HCT116 (cell line): ENCODE results near the gene OR51T1. TPM values are rescaled to one million over a fixed set of nuclear protein-coding genes. Genes with fewer than 3 reads are reported as not detected.

Experiments used
- ATAC-seq: fragments of 200-7000 bp; cut with Tn5 transposase; 2 replicates; pipeline ENCODE4 v1.9.1; 2020; ENCODE audit warnings: mild to moderate bottlenecking, moderate library complexity
- Bru-seq: library from RNA; stranded (reverse); fragments of 400-500 nt; gene quantifications from one replicate; lab custom pipeline; 2021; lab: Mats Ljungman, UMichigan
- BruChase-seq, 2 experiments: library from RNA; stranded (reverse); fragments of 400-500 nt; gene quantifications; one replicate each; lab custom pipeline; 2021; lab: Mats Ljungman, UMichigan
- BruUV-seq: library from RNA; stranded (reverse); fragments of 400-500 nt; replicated peaks from 2 replicates; lab custom pipeline; 2021; lab: Mats Ljungman, UMichigan
- CTCF ChIA-PET: fragments of 300-600 bp; sonication (Branson Sonifier 250); formaldehyde crosslinking; loops from one replicate; lab custom pipeline; 2021; ENCODE audit warnings: antibody characterized with exemption; lab: Charles Lee
- POLR2A ChIA-PET: fragments of 300-600, 350-600 bp; sonication (Branson Sonifier 250); formaldehyde crosslinking; loops from one replicate; lab custom pipeline; 2021; ENCODE audit warnings: antibody characterized with exemption; lab: Charles Lee
- RAD21 ChIA-PET, 2 experiments: fragments of 300-600 bp; sonication (Branson Sonifier 250); formaldehyde crosslinking; loops; one replicate each; lab custom pipeline; 2023; ENCODE audit warnings: low total read pairs in 2 of 2; ENCODE audit not compliant: uncharacterized antibody in 2 of 2, unreplicated experiment in 2 of 2, low non-redundant PET in 1 of 2; lab: Charles Lee
- DNase-seq: peaks from one replicate; pipeline ENCODE4 v3.0.0-alpha.2; 2010; ENCODE audit warnings: low read depth, low spot score
- H2AFZ ChIP-seq: fragments of 200-600 bp; shearing (Covaris generic), sonication (generic); 2 replicates; pipeline ENCODE4 v1.6.1; 2017; ENCODE audit warnings: low read depth, mixed run types, mixed read lengths, antibody characterized with exemption, low read length; ENCODE audit not compliant: poor library complexity, severe bottlenecking
- H3K27ac ChIP-seq: 2 replicates; pipeline ENCODE4 v1.5.1; 2012; ENCODE audit warnings: low read depth, low read length
- H3K27me3 ChIP-seq: fragments of 200-600 bp; sonication (generic); 2 replicates; pipeline ENCODE4 v1.6.1; 2016; ENCODE audit warnings: mixed run types, low read length, mixed read lengths; ENCODE audit not compliant: insufficient read depth
- H3K36me3 ChIP-seq, 2 experiments: fragments of 200-500 bp in 1 of 2; fragments of 200-600 bp in 1 of 2; sonication (Bioruptor generic) in 1 of 2; sonication (generic) in 1 of 2; 2 replicates each; pipeline versions ENCODE4 v1.5.1 to v1.6.1; 2014 to 2016; ENCODE audit warnings: low read length in 2 of 2, inconsistent platforms in 1 of 2, mixed read lengths in 1 of 2, mixed run types in 1 of 2; ENCODE audit not compliant: insufficient read depth in 2 of 2, control insufficient read depth in 1 of 2
- H3K4me1 ChIP-seq, 2 experiments: fragments of 200-600 bp in 1 of 2; sonication (generic) in 1 of 2; 2 replicates each; pipeline versions ENCODE4 v1.5.1 to v1.6.1; 2012 to 2017; ENCODE audit warnings: low read length in 2 of 2, inconsistent platforms in 1 of 2, mild to moderate bottlenecking in 1 of 2, mixed read lengths in 1 of 2, mixed run types in 1 of 2, moderate library complexity in 1 of 2; ENCODE audit not compliant: insufficient read depth in 2 of 2, control insufficient read depth in 1 of 2
- H3K4me2 ChIP-seq: fragments of 200-600 bp; sonication (generic); 2 replicates; pipeline ENCODE4 v1.6.1; 2017; ENCODE audit warnings: mixed run types, low read length, mixed read lengths
- H3K4me3 ChIP-seq, 2 experiments: fragments of 200-600 bp in 1 of 2; sonication (generic) in 1 of 2; replicated peaks in 1 of 2; 2 replicates each; pipeline ENCODE4 v1.5.1; 2011 to 2016; ENCODE audit warnings: low read length in 2 of 2, control low read depth in 1 of 2, low read depth in 1 of 2, mild to moderate bottlenecking in 1 of 2, mixed read lengths in 1 of 2, mixed run types in 1 of 2
- H3K79me2 ChIP-seq: fragments of 200-600 bp; sonication (generic); 2 replicates; pipeline ENCODE4 v1.6.1; 2017; ENCODE audit warnings: mild to moderate bottlenecking, mixed run types, low read length, moderate library complexity, mixed read lengths; ENCODE audit not compliant: insufficient read depth
- H3K9ac ChIP-seq: fragments of 200-600 bp; sonication (generic); 2 replicates; pipeline ENCODE4 v1.6.1; 2016; ENCODE audit warnings: low read length, mixed read lengths
- H3K9me2 ChIP-seq: fragments of 200-600 bp; sonication (generic), shearing (Covaris generic); 2 replicates; pipeline ENCODE4 v1.6.1; 2017; ENCODE audit warnings: mixed run types, mild to moderate bottlenecking, moderate library complexity; ENCODE audit not compliant: insufficient read depth
- H3K9me3 ChIP-seq, 2 experiments: fragments of 200-500 bp in 1 of 2; fragments of 200-600 bp in 1 of 2; sonication (Bioruptor generic) in 1 of 2; sonication (generic) in 1 of 2; 2 replicates each; pipeline ENCODE4 v1.6.1; 2014 to 2017; ENCODE audit warnings: low read length in 2 of 2, mixed read lengths in 2 of 2, inconsistent platforms in 1 of 2, low read depth in 1 of 2, mild to moderate bottlenecking in 1 of 2, mixed run types in 1 of 2, moderate library complexity in 1 of 2; ENCODE audit not compliant: control insufficient read depth in 1 of 2, insufficient read depth in 1 of 2
- H4K20me1 ChIP-seq: fragments of 200-600 bp; sonication (generic), shearing (Covaris generic); 2 replicates; pipeline ENCODE4 v1.6.1; 2017; ENCODE audit warnings: mixed run types, mild to moderate bottlenecking, moderate library complexity; ENCODE audit not compliant: insufficient read depth
- CBX3 ChIP-seq: IDR thresholded peaks from 2 replicates; pipeline ENCODE4 v1.6.1; 2012; ENCODE audit warnings: low read depth
- EGR1 ChIP-seq: IDR thresholded peaks from 2 replicates; pipeline ENCODE4 v1.6.1; 2012; ENCODE audit warnings: low read depth
- ELF1 ChIP-seq: IDR thresholded peaks from 2 replicates; pipeline ENCODE4 v1.6.1; 2012; ENCODE audit warnings: low read depth, borderline replicate concordance
- EZH2 ChIP-seq: fragments of 200-600 bp; sonication (generic); IDR thresholded peaks from 2 replicates; pipeline ENCODE4 v1.6.1; 2017; ENCODE audit warnings: antibody characterized with exemption, mixed run types
- EZH2phosphoT487 ChIP-seq: fragments of 200-600 bp; IDR thresholded peaks from 2 replicates; pipeline ENCODE4 v1.6.1; 2018; ENCODE audit warnings: antibody characterized with exemption, borderline replicate concordance
- FOSL1 ChIP-seq: IDR thresholded peaks from 2 replicates; pipeline ENCODE4 v1.6.1; 2012; ENCODE audit warnings: low read depth
- MAX ChIP-seq: IDR thresholded peaks from 2 replicates; pipeline ENCODE4 v1.6.1; 2012
- POLR2A ChIP-seq: IDR thresholded peaks from 2 replicates; pipeline ENCODE4 v1.7.0; 2011; ENCODE audit warnings: borderline replicate concordance; ENCODE audit not compliant: insufficient read depth, insufficient read length; ENCODE audit errors: extremely low read depth
- SIN3A ChIP-seq: IDR thresholded peaks from 2 replicates; pipeline ENCODE4 v1.6.1; 2012; ENCODE audit warnings: low read depth
- SP1 ChIP-seq: IDR thresholded peaks from 2 replicates; pipeline ENCODE4 v1.6.1; 2012; ENCODE audit warnings: low read depth
- SRF ChIP-seq: IDR thresholded peaks from 2 replicates; pipeline ENCODE4 v1.6.1; 2012; ENCODE audit warnings: low read depth
- TCF7L2 ChIP-seq: IDR thresholded peaks from 2 replicates; pipeline ENCODE4 v1.7.0; 2011; ENCODE audit warnings: borderline replicate concordance, inconsistent platforms; ENCODE audit not compliant: insufficient read depth, insufficient read length; ENCODE audit errors: extremely low read depth
- YY1 ChIP-seq: IDR thresholded peaks from 2 replicates; pipeline ENCODE4 v1.6.1; 2011; ENCODE audit warnings: low read length, low read depth, moderate library complexity, mild to moderate bottlenecking; ENCODE audit not compliant: insufficient replicate concordance; ENCODE audit errors: extremely low read depth
- ZBTB33 ChIP-seq: IDR thresholded peaks from 2 replicates; pipeline ENCODE4 v1.6.1; 2011; ENCODE audit warnings: mild to moderate bottlenecking, low read length, moderate library complexity; ENCODE audit not compliant: insufficient replicate concordance; ENCODE audit errors: extremely low read depth
- intact Hi-C: fragments of 100-400 bp; cut with micrococcal nuclease; formaldehyde crosslinking; loops from 2 replicates; pipeline ENCODE4 v1.10.0; 2022
- long read RNA-seq: library from polyadenylated mRNA; unstranded; transcript quantifications from one replicate; pipeline ENCODE4 v2.0.0, GENCODE V29; 2021; ENCODE audit not compliant: unreplicated experiment
- polyA plus RNA-seq: library from polyadenylated mRNA; unstranded; fragments of >200 nt; gene quantifications from 2 replicates; pipeline ENCODE4 v1.2.1, GENCODE V29; 2012; ENCODE audit warnings: missing spikeins
- total RNA-seq: library from RNA; stranded (reverse); gene quantifications from one replicate; pipeline ENCODE4 v1.2.1, GENCODE V29; 2021; ENCODE audit not compliant: unreplicated experiment
- TF ChIP-seq, protein P1 (sequence below): IDR thresholded peaks from 2 replicates; pipeline ENCODE4 v1.6.1; 2012
- TF ChIP-seq, protein P2 (sequence below): IDR thresholded peaks from 2 replicates; pipeline ENCODE4 v1.6.1; 2012; ENCODE audit warnings: low read depth
- TF ChIP-seq, protein P3 (sequence below), 3 experiments: fragments of 200-600 bp in 1 of 3; sonication (generic) in 1 of 3; IDR thresholded peaks in 2 of 3; conservative IDR thresholded peaks in 1 of 3; 2 replicates each; pipeline ENCODE4 v1.5.1; 2012 to 2017; ENCODE audit warnings: low read depth in 2 of 3, low read length in 2 of 3, antibody characterized with exemption in 1 of 3, borderline replicate concordance in 1 of 3, control low read depth in 1 of 3, mild to moderate bottlenecking in 1 of 3, mixed read lengths in 1 of 3, mixed run types in 1 of 3, moderate library complexity in 1 of 3; ENCODE audit not compliant: insufficient read depth in 1 of 3

The OR51T1 gene
- total RNA-seq (not detected), Bru-seq, nascent RNA (not detected), BruChase-seq, experiment 1, labeled RNA remaining after a 6-hour chase (not detected), BruChase-seq, experiment 2, labeled RNA remaining after a 2-hour chase (not detected)
- not detected in 2 replicates for polyA plus RNA-seq
- long read RNA-seq: 0 reads

GRCh38 chr11:4881860-4882500 is at the start of gene OR51T1:
OR51T1 (plus strand) TSS chr11:4881900; CDS start chr11:4881900, 0 bp downstream.
- no peaks in the 10 kb centered on the region for H3K9me3 ChIP-seq

More at GRCh38 chr11:4881860-4882500, at the start of gene OR51T1:
- no peaks in the 10 kb centered on the region for H3K36me3 ChIP-seq
- no peak for ATAC-seq
- no peak within 1 kb of the TSS for H3K4me2 ChIP-seq
- H3K9ac ChIP-seq: no peak within 1 kb of the TSS
- TF ChIP-seq CBX3 (no peak), TCF7L2 (no peak), EGR1 (no peak), SP1 (no peak), ZBTB33 (no peak), ELF1 (no peak), FOSL1 (no peak), MAX (no peak), YY1 (no peak), EZH2 (no peak), POLR2A (no peak), EZH2phosphoT487 (no peak), SIN3A (no peak), SRF (no peak)
- TF ChIP-seq, protein P1, sequence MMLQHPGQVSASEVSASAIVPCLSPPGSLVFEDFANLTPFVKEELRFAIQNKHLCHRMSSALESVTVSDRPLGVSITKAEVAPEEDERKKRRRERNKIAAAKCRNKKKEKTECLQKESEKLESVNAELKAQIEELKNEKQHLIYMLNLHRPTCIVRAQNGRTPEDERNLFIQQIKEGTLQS: no peak
- TF ChIP-seq, protein P2, sequence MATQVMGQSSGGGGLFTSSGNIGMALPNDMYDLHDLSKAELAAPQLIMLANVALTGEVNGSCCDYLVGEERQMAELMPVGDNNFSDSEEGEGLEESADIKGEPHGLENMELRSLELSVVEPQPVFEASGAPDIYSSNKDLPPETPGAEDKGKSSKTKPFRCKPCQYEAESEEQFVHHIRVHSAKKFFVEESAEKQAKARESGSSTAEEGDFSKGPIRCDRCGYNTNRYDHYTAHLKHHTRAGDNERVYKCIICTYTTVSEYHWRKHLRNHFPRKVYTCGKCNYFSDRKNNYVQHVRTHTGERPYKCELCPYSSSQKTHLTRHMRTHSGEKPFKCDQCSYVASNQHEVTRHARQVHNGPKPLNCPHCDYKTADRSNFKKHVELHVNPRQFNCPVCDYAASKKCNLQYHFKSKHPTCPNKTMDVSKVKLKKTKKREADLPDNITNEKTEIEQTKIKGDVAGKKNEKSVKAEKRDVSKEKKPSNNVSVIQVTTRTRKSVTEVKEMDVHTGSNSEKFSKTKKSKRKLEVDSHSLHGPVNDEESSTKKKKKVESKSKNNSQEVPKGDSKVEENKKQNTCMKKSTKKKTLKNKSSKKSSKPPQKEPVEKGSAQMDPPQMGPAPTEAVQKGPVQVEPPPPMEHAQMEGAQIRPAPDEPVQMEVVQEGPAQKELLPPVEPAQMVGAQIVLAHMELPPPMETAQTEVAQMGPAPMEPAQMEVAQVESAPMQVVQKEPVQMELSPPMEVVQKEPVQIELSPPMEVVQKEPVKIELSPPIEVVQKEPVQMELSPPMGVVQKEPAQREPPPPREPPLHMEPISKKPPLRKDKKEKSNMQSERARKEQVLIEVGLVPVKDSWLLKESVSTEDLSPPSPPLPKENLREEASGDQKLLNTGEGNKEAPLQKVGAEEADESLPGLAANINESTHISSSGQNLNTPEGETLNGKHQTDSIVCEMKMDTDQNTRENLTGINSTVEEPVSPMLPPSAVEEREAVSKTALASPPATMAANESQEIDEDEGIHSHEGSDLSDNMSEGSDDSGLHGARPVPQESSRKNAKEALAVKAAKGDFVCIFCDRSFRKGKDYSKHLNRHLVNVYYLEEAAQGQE: no peak
- TF ChIP-seq, protein P3, sequence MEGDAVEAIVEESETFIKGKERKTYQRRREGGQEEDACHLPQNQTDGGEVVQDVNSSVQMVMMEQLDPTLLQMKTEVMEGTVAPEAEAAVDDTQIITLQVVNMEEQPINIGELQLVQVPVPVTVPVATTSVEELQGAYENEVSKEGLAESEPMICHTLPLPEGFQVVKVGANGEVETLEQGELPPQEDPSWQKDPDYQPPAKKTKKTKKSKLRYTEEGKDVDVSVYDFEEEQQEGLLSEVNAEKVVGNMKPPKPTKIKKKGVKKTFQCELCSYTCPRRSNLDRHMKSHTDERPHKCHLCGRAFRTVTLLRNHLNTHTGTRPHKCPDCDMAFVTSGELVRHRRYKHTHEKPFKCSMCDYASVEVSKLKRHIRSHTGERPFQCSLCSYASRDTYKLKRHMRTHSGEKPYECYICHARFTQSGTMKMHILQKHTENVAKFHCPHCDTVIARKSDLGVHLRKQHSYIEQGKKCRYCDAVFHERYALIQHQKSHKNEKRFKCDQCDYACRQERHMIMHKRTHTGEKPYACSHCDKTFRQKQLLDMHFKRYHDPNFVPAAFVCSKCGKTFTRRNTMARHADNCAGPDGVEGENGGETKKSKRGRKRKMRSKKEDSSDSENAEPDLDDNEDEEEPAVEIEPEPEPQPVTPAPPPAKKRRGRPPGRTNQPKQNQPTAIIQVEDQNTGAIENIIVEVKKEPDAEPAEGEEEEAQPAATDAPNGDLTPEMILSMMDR (IDR thresholded peaks at IDR 0.05 in 2 of 3, conservative IDR thresholded peaks at IDR 0.05 in 1 of 3; ENCODE audit: borderline replicate concordance in 1 of 3, insufficient read depth in 1 of 3, low read depth in 2 of 3, low read length in 2 of 3): no peak
- TF ChIP-seq, all 23 proteins: peak for 0
- H3K27me3 ChIP-seq: peaks cover 15% of the 10 kb centered on the region
- ChIA-PET POLR2A (no interaction called here), CTCF (no interaction called here), RAD21 (no interaction called here)
- H3K4me1 ChIP-seq: no peaks in the 10 kb centered on the region
- H3K9me2 ChIP-seq: no peaks in the 10 kb centered on the region
- H2AFZ ChIP-seq: no peak within 1 kb of the TSS
- H4K20me1 ChIP-seq: no peaks in the 10 kb centered on the region
- BruUV-seq: no TSS peak
- H3K79me2 ChIP-seq: no peaks in the 10 kb centered on the region
- no peak within 1 kb of the TSS for H3K27ac ChIP-seq
- DNase-seq: no peak
- no peak within 1 kb of the TSS for H3K4me3 ChIP-seq
- intact Hi-C loops: no loop called here
